Mesenchymal stem cell (in vitro differentiated cells and primary cell): ENCODE measurements around the gene LHFPL2.
A peak's percentile ranks its signal among the peaks of the same experiment; 100 is the strongest.

Experiments
- DNase-seq: peaks from one replicate; pipeline ENCODE4 v3.0.0-alpha.2; 2013
- H2AFZ ChIP-seq: one replicate; pipeline ENCODE4 v1.6.1; 2013; ENCODE audit warnings: low read depth, mild to moderate bottlenecking, control low read depth, inconsistent platforms, low read length, moderate library complexity
- H2AK5ac ChIP-seq: 2 replicates; pipeline ENCODE4 v1.6.1; 2013; ENCODE audit warnings: low read length, moderate library complexity, mild to moderate bottlenecking, inconsistent platforms; ENCODE audit not compliant: severe bottlenecking
- H2BK120ac ChIP-seq: one replicate; pipeline ENCODE4 v1.6.1; 2013; ENCODE audit warnings: low read depth, mild to moderate bottlenecking, inconsistent platforms, low read length, moderate library complexity
- H2BK12ac ChIP-seq, 2 experiments: one replicate each; pipeline ENCODE4 v1.6.1; 2013; ENCODE audit warnings: inconsistent platforms in 2 of 2, low read length in 2 of 2, mild to moderate bottlenecking in 2 of 2, moderate library complexity in 2 of 2, control low read depth in 1 of 2
- H2BK15ac ChIP-seq: one replicate; pipeline ENCODE4 v1.6.1; 2013; ENCODE audit warnings: mild to moderate bottlenecking, low read depth, inconsistent platforms; ENCODE audit not compliant: poor library complexity, severe bottlenecking
- H2BK5ac ChIP-seq: 2 replicates; pipeline ENCODE4 v1.6.1; 2013; ENCODE audit warnings: low read depth, mild to moderate bottlenecking, low read length, control low read depth, inconsistent platforms; ENCODE audit not compliant: poor library complexity, severe bottlenecking
- H3K14ac ChIP-seq, 2 experiments: one replicate each; pipeline ENCODE4 v1.6.1; 2013; ENCODE audit warnings: inconsistent platforms in 2 of 2, low read length in 2 of 2, control low read depth in 1 of 2, mild to moderate bottlenecking in 1 of 2, moderate library complexity in 1 of 2
- H3K18ac ChIP-seq, 2 experiments: one replicate each; pipeline ENCODE4 v1.6.1; 2013; ENCODE audit warnings: inconsistent platforms in 2 of 2, low read length in 2 of 2, control low read depth in 1 of 2, low read depth in 1 of 2, mild to moderate bottlenecking in 1 of 2
- H3K23ac ChIP-seq, 2 experiments: one replicate each; pipeline ENCODE4 v1.6.1; 2013; ENCODE audit warnings: inconsistent platforms in 2 of 2, low read length in 2 of 2, mild to moderate bottlenecking in 2 of 2, moderate library complexity in 2 of 2, control low read depth in 1 of 2
- H3K27ac ChIP-seq: 2 replicates; pipeline ENCODE4 v1.5.1; 2013; ENCODE audit warnings: mild to moderate bottlenecking, moderate library complexity, low read length, control low read depth, inconsistent platforms; ENCODE audit not compliant: poor library complexity, severe bottlenecking
- H3K27me3 ChIP-seq, 2 experiments: 2 replicates each; pipeline versions ENCODE4 v1.6.1 to v1.7.0; 2013; ENCODE audit warnings: low read length in 2 of 2, mild to moderate bottlenecking in 2 of 2, moderate library complexity in 2 of 2, control low read depth in 1 of 2, inconsistent platforms in 1 of 2; ENCODE audit not compliant: control insufficient read depth in 1 of 2, insufficient read depth in 1 of 2
- H3K36me3 ChIP-seq, 2 experiments: 2 replicates each; pipeline versions ENCODE4 v1.6.1 to v1.7.0; 2013; ENCODE audit warnings: low read length in 2 of 2, control low read depth in 1 of 2, inconsistent platforms in 1 of 2, low read depth in 1 of 2, mild to moderate bottlenecking in 1 of 2; ENCODE audit not compliant: insufficient read depth in 2 of 2, control insufficient read depth in 1 of 2
- H3K4ac ChIP-seq, 2 experiments: one replicate each; pipeline ENCODE4 v1.6.1; 2013; ENCODE audit warnings: inconsistent platforms in 2 of 2, low read length in 2 of 2, mild to moderate bottlenecking in 2 of 2, moderate library complexity in 2 of 2, control low read depth in 1 of 2, low read depth in 1 of 2
- H3K4me1 ChIP-seq: 2 replicates; pipeline ENCODE4 v1.6.1; 2013; ENCODE audit warnings: low read depth, low read length, control low read depth; ENCODE audit not compliant: control insufficient read depth, insufficient read depth
- H3K4me2 ChIP-seq: 2 replicates; pipeline ENCODE4 v1.6.1; 2013; ENCODE audit warnings: low read length, mild to moderate bottlenecking, inconsistent platforms; ENCODE audit not compliant: poor library complexity, severe bottlenecking
- H3K4me3 ChIP-seq, 2 experiments: 2 replicates each; pipeline versions ENCODE4 v1.5.1 to v1.7.0; 2013; ENCODE audit warnings: low read length in 2 of 2, mild to moderate bottlenecking in 2 of 2, control low read depth in 1 of 2, low read depth in 1 of 2; ENCODE audit not compliant: insufficient read depth in 1 of 2
- H3K79me1 ChIP-seq: replicated peaks from 2 replicates; pipeline ENCODE4 v1.6.1; 2013; ENCODE audit warnings: mild to moderate bottlenecking, control low read depth, low read length, inconsistent platforms; ENCODE audit not compliant: poor library complexity, severe bottlenecking
- H3K9ac ChIP-seq: 2 replicates; pipeline ENCODE4 v1.7.0; 2013; ENCODE audit warnings: mild to moderate bottlenecking, low read length, moderate library complexity
- H3K9me3 ChIP-seq: 2 replicates; pipeline ENCODE4 v1.7.0; 2013; ENCODE audit warnings: mild to moderate bottlenecking, low read length; ENCODE audit not compliant: control insufficient read depth
- H4K8ac ChIP-seq: one replicate; pipeline ENCODE4 v1.6.1; 2013; ENCODE audit warnings: inconsistent platforms, mild to moderate bottlenecking, low read length, moderate library complexity
- H4K91ac ChIP-seq: one replicate; pipeline ENCODE4 v1.6.1; 2013; ENCODE audit warnings: mild to moderate bottlenecking, low read length, inconsistent platforms
- WGBS: methylation state at CpG from one replicate; pipeline ENCODE4 v1.1.7; 2013; ENCODE audit warnings: mixed read lengths; 5-methylcytosine and 5-hydroxymethylcytosine counted together

LHFPL2 gene

DNA sequence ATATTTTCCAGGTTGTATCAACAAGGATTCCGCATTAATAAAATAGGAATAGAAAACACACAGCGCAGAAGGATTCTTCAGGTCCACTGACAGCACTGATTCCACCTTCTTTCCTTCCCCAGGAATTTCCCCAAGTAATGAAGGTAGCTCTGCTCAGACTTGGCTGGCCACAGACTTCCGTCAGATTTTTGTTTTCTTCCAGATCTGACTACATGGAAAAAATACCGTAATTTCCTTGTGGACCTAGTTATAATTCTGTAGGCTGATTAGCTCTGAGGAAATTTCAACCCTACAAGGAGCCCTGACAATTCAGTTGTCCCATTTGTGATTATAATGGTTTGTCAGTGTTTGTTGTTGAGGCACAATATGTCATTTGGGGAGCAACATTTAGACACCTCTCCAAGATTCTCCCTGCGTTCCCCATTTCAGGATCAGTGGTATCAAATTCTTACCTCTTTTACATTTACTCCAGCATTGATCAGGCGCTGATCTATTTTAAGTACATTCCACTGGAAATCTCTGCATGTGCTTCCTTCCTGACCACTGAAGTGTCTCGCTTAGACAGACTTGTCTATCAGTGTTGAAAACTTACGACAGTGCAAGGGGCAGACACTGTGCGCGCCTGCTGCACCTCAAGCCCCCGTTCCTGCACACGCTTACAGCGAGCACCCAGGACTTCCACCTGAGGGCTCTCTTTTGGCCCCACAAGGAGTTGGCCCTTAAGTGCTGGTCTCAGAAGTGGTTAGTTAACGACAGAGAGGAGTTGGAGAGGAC is 94.8 kb downstream of the LHFPL2 start:
- Histone ChIP-seq H3K4me2 (no peak overlapping the region), H3K4ac (no peak overlapping the region), H3K36me3 (peaks cover 2 to 8% of the 10 kb centered on the region in 2 experiments), H3K27ac (no peak overlapping the region), H2AK5ac (no peak overlapping the region), H3K9ac (no peak overlapping the region), H2AFZ (no peak overlapping the region), H3K4me3 (no peak overlapping the region), H3K23ac (no peak overlapping the region), H3K4me1 (no peaks in the 10 kb centered on the region), H3K18ac (no peak overlapping the region), H3K14ac (peak overlapping the region in 1 of 2 experiments; percentile 33), H3K79me1 (peaks cover 8% of the 10 kb centered on the region), H2BK12ac (no peak overlapping the region), H4K8ac (no peak overlapping the region), H2BK15ac (no peak overlapping the region), H2BK5ac (no peak overlapping the region), H2BK120ac (no peak overlapping the region), H4K91ac (no peak overlapping the region), H3K27me3 (no peaks in the 10 kb centered on the region), H3K9me3 (no peaks in the 10 kb centered on the region)
- no peak for DNase-seq
- WGBS: 95% methylated on average over 14 of the region's 14 CpGs

DNA sequence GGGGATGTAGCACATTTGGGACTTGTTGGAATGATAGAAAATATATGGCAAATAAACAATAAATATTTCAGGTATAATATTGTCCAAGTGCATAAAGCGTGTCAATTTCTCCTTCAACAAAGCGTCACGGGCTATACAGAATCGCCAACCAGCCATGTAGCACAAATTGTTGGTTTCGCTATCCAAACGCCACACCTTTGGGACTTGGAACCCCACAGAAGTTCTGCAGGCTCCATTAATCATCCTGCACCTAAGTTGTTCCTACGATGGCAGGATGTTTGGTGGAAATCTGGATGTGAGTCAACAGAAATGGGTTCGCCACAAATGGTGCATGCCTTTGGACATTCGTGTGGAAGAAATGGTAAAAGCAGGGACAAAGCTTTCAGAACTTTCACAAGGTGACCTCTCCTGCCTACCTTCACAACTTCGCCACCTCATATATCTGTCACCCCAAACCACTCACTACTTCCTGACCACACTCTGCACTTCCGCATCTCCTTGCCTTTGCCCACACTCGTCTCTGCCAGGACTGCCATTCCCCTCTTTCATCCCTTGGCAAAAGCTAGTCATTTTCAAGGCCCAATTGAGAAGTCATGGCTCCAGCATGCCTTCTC is 95.7 kb downstream of the LHFPL2 start:
- H3K9ac ChIP-seq: no peak overlapping the region
- H4K91ac ChIP-seq: no peak overlapping the region
- H3K4me3 ChIP-seq: no peak overlapping the region
- no peak for DNase-seq
- no peak overlapping the region for H3K14ac ChIP-seq
- H3K9me3 ChIP-seq: no peaks in the 10 kb centered on the region
- no peak overlapping the region for H3K4me2 ChIP-seq
- H3K18ac ChIP-seq: no peak overlapping the region
- H3K23ac ChIP-seq: no peak overlapping the region
- H3K27ac ChIP-seq: no peak overlapping the region
- no peak overlapping the region for H3K4ac ChIP-seq
- H3K36me3 ChIP-seq: peaks cover 5 to 8% of the 10 kb centered on the region in 2 experiments
- H3K4me1 ChIP-seq: peaks cover 4% of the 10 kb centered on the region
- no peak overlapping the region for H2BK12ac ChIP-seq
- no peak overlapping the region for H2AK5ac ChIP-seq
- no peak overlapping the region for H2BK120ac ChIP-seq
- no peak overlapping the region for H2BK15ac ChIP-seq
- no peaks in the 10 kb centered on the region for H3K27me3 ChIP-seq
- WGBS: 95% methylated on average over 12 of the region's 12 CpGs
- H2AFZ ChIP-seq: no peak overlapping the region
- H3K79me1 ChIP-seq: peaks cover 11% of the 10 kb centered on the region
- no peak overlapping the region for H2BK5ac ChIP-seq
- H4K8ac ChIP-seq: no peak overlapping the region

DNA sequence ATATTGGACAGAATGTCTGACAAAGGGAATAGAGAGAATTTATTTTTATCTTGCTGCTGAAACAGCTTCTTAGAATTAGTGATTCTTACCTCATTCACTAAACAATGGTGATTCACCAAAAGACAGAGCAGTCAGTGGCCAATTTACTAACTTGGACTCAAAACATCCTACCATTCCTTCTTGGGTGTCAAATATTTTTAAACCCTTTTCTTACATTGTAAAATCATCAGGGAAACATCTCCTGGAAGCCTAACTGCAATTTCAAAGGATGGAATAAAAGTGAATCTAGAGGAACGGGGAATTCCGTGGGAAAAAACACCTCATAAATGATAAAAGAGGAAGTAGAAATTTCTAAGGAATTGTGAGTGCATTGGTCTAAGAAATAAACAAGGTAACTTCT is 97.7 kb downstream of the LHFPL2 start:
- Histone ChIP-seq H2BK120ac (no peak overlapping the region), H3K27me3 (no peaks in the 10 kb centered on the region)

DNA sequence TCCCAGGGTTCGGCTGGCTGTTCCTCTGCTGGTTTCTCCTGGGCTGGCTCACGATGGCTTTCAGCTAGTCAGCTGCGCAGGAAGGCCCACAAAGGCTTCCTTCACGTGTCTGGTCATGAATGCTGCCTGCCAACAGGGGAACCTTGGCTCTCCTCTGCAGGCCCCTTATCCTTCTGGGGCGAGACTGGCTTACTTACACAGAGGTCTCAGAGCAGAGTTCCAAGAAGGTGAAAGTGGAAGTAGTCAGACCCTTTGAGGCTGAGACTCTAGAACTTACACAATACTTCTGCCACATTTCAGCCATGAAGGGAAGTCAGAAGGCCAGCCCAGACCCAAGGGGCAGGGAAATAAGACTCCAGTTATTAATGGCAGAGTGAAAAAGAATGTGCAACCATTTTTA is 99.5 kb downstream of the LHFPL2 start:
- Histone ChIP-seq H3K4me3 (no peak overlapping the region), H4K8ac (peak overlapping the region; percentile 0), H3K79me1 (peaks cover 14% of the 10 kb centered on the region), H3K4me2 (no peak overlapping the region), H3K27me3 (no peaks in the 10 kb centered on the region), H3K36me3 (peaks cover 5 to 8% of the 10 kb centered on the region in 2 experiments), H3K9me3 (no peaks in the 10 kb centered on the region), H3K18ac (peak overlapping the region; percentile 7 to 80), H2BK12ac (peak overlapping the region in 1 of 2 experiments; percentile 11), H2BK120ac (no peak overlapping the region), H3K14ac (no peak overlapping the region), H2BK5ac (no peak overlapping the region), H4K91ac (no peak overlapping the region), H3K4ac (no peak overlapping the region), H2BK15ac (no peak overlapping the region), H2AK5ac (no peak overlapping the region), H3K23ac (no peak overlapping the region), H2AFZ (no peak overlapping the region), H3K27ac (no peak overlapping the region), H3K9ac (peak overlapping the region; percentile 82), H3K4me1 (peaks cover 11% of the 10 kb centered on the region)
- 96% methylated on average over 5 of the region's 5 CpGs for WGBS
- DNase-seq: peak; percentile 44

More for the DNA sequence above, 97.7 kb downstream of the LHFPL2 start:
- DNase-seq: peak; percentile 34
- Histone ChIP-seq H3K4me3 (no peak overlapping the region), H3K79me1 (peaks cover 14% of the 10 kb centered on the region), H2BK15ac (no peak overlapping the region), H3K36me3 (peaks cover 5 to 8% of the 10 kb centered on the region in 2 experiments), H2BK5ac (no peak overlapping the region), H3K14ac (no peak overlapping the region), H3K23ac (no peak overlapping the region), H4K91ac (no peak overlapping the region), H3K9me3 (no peaks in the 10 kb centered on the region), H3K4me1 (peaks cover 6% of the 10 kb centered on the region), H4K8ac (no peak overlapping the region), H2BK12ac (no peak overlapping the region), H3K4ac (no peak overlapping the region), H3K9ac (peak overlapping the region; percentile 56), H2AFZ (no peak overlapping the region), H2AK5ac (no peak overlapping the region), H3K18ac (no peak overlapping the region), H3K27ac (no peak overlapping the region), H3K4me2 (no peak overlapping the region)
- 94% methylated on average over 2 of the region's 2 CpGs for whole genome bisulfite sequencing
